ENCODE measurements around the gene PARP16. TPM values are rescaled to one million over a fixed set of nuclear protein-coding genes. Genes with fewer than 3 reads are reported as not detected.

Gene PARP16
- total RNA-seq, 1 experiment from 2014 or later, result 6.1 TPM

DNA sequence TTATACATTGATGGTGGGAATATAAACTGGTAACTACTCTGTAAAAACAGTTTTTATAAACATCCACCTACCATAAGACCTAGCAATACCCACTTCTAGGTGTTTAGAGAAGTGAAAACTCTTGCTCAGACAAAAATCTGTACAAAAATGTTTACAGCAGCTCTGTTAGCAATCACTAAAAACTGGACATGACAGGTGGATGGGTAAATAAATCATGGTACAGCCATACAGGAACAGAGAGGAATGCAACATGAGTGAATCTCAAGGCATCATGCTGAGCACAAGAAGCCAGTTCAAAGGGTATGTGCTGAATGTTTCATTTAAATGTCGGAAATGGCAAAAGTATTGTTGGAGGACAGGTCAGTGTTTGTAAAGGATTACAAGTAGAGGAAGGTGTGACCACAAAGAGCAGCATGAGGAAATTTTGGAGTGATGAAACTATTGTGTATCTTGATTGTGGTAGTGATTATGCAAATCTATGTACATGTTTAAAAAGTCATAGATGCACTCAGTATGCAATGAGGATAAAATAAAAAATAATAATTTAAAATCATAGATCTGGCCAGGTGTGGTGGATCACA is 6.3 kb upstream of the PARP16 start:
- peak; percentile 18 for DNase-seq (ENCODE audit: unreplicated experiment)
- TF ChIP-seq, protein P1, sequence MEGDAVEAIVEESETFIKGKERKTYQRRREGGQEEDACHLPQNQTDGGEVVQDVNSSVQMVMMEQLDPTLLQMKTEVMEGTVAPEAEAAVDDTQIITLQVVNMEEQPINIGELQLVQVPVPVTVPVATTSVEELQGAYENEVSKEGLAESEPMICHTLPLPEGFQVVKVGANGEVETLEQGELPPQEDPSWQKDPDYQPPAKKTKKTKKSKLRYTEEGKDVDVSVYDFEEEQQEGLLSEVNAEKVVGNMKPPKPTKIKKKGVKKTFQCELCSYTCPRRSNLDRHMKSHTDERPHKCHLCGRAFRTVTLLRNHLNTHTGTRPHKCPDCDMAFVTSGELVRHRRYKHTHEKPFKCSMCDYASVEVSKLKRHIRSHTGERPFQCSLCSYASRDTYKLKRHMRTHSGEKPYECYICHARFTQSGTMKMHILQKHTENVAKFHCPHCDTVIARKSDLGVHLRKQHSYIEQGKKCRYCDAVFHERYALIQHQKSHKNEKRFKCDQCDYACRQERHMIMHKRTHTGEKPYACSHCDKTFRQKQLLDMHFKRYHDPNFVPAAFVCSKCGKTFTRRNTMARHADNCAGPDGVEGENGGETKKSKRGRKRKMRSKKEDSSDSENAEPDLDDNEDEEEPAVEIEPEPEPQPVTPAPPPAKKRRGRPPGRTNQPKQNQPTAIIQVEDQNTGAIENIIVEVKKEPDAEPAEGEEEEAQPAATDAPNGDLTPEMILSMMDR (IDR thresholded peaks at IDR 0.05; ENCODE audit: unreplicated experiment), result no peak
- no peak overlapping the region for H3K4me3 Mint-ChIP-seq (ENCODE audit: unreplicated experiment)
- peaks cover 16% of the 10 kb centered on the region for H3K4me1 Mint-ChIP-seq (ENCODE audit: insufficient read depth, unreplicated experiment)
- POLR2A ChIA-PET, result interaction anchor here (0.7 kb wide), 1 partner anchor 140 kb away, joined by 3 read pairs; no protein-coding TSS in a partner anchor
- CTCF ChIA-PET, result interaction anchor here (0.6 to 0.7 kb wide), 2 partner anchors 18 to 669 kb away, joined by 3 to 4 read pairs; no protein-coding TSS in a partner anchor
- intact Hi-C loops (cut with micrococcal nuclease), result no loop called here
- H3K9me3 Mint-ChIP-seq (ENCODE audit: unreplicated experiment), result no peaks in the 10 kb centered on the region
- H3K27me3 Mint-ChIP-seq (ENCODE audit: insufficient read depth, unreplicated experiment), result no peaks in the 10 kb centered on the region
- no peak overlapping the region for H3K27ac Mint-ChIP-seq (ENCODE audit: low read depth, unreplicated experiment)
- no TSS peak for BruUV-seq (replicated peaks)
- H3K36me3 Mint-ChIP-seq (ENCODE audit: insufficient read depth, unreplicated experiment), result peaks cover 11% of the 10 kb centered on the region

DNA sequence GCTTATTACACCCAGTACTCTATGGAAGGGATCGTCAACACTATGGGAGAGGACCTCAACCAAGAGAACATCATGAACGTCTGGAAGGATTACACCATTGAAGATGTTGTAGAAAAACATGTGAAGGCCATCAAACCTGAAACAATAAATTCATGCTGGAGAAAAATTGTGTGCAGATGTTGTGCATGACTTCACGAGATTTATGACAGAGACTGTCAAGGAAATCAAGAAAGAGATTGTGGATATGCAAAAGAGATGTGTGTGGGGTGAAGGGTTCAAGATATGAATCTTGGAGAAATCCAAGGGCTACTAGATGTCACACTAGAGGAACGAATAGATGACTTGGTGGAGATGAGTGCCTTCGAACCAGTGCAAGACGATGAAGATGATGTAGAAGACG is 3.5 kb upstream of the PARP16 start:
- no peak overlapping the region for H3K27ac Mint-ChIP-seq (ENCODE audit: low read depth, unreplicated experiment)
- DNase-seq (ENCODE audit: unreplicated experiment), result no peak
- no TSS peak for BruUV-seq (replicated peaks)
- intact Hi-C loops (cut with micrococcal nuclease), result no loop called here
- ChIA-PET CTCF (no interaction called here), POLR2A (no interaction called here)
- no peaks in the 10 kb centered on the region for H3K27me3 Mint-ChIP-seq (ENCODE audit: insufficient read depth, unreplicated experiment)
- no peaks in the 10 kb centered on the region for H3K9me3 Mint-ChIP-seq (ENCODE audit: unreplicated experiment)
- H3K4me3 Mint-ChIP-seq (ENCODE audit: unreplicated experiment), result no peak overlapping the region
- no peaks in the 10 kb centered on the region for H3K36me3 Mint-ChIP-seq (ENCODE audit: insufficient read depth, unreplicated experiment)
- H3K4me1 Mint-ChIP-seq (ENCODE audit: insufficient read depth, unreplicated experiment), result peaks cover 9% of the 10 kb centered on the region
- TF ChIP-seq, protein P1 (IDR thresholded peaks at IDR 0.05; ENCODE audit: unreplicated experiment), result no peak

DNA sequence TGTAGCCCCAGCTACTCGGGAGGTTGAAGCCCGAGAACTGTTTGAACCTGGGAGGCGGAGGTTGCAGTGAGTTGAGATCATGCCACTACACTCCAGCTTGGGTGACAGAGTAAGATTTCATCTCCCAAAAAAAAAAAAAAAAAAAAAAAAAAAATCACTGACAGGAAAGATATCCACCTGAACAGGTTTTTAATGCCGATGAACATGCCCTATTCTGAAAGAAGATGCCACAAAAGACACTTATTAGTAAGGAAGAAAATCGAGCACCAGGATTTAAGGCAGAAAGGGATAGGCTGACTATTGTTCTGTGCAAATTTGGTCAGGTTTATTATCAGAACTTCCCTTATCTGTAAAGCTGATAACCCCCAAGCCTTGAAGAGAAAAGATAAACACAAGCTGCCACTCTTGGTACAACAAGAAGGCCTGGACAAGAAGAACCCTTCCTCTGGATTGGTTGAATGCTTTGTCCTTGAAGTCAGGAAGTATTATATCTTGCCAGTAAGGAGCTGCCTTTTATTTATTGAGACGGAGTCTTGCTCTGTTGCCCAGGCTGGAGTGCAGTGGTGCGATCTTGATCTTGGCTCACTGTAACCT is 2.7 kb upstream of the PARP16 start:
- peaks cover 9% of the 10 kb centered on the region for H3K4me1 Mint-ChIP-seq (ENCODE audit: insufficient read depth, unreplicated experiment)
- TF ChIP-seq, protein P1 (IDR thresholded peaks at IDR 0.05; ENCODE audit: unreplicated experiment), result no peak
- BruUV-seq (replicated peaks), result no TSS peak
- no peak overlapping the region for H3K4me3 Mint-ChIP-seq (ENCODE audit: unreplicated experiment)
- H3K36me3 Mint-ChIP-seq (ENCODE audit: insufficient read depth, unreplicated experiment), result no peaks in the 10 kb centered on the region
- DNase-seq (ENCODE audit: unreplicated experiment), result no peak
- ChIA-PET POLR2A (no interaction called here), CTCF (interaction anchor here (0.6 to 0.9 kb wide), 3 partner anchors 12 to 560 kb away, joined by 3 read pairs; no protein-coding TSS in a partner anchor)
- H3K9me3 Mint-ChIP-seq (ENCODE audit: unreplicated experiment), result no peaks in the 10 kb centered on the region
- H3K27me3 Mint-ChIP-seq (ENCODE audit: insufficient read depth, unreplicated experiment), result no peaks in the 10 kb centered on the region
- intact Hi-C loops (cut with micrococcal nuclease), result no loop called here
- no peak overlapping the region for H3K27ac Mint-ChIP-seq (ENCODE audit: low read depth, unreplicated experiment)

DNA sequence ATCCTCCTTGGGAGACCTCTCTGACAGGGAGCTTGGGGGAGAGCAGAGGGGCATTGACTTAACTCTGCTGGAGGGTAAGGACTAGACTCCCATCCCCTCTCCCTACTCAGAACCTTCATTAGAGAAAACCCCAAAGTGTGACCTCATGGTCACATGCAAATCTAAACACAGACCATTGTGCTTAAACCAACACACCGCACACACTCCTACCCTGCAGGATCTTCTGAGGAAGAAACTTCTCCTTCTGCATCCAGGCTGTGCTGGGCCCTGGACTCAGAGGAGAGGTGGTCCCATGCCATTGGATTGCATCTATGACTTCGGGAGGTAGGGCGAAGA is 805 bp upstream of the PARP16 start:
- no peaks in the 10 kb centered on the region for H3K9me3 Mint-ChIP-seq (ENCODE audit: unreplicated experiment)
- ChIA-PET CTCF (interaction anchor here (0.8 to 4.7 kb wide), 7 partner anchors 10 to 107 kb away, joined by 3 to 53 read pairs (median 4); partner anchors contain the start of gene CLPX), POLR2A (interaction anchor here (1.6 to 4.2 kb wide), 6 partner anchors 8 to 102 kb away, joined by 11 to 83 read pairs (median 20); partner anchors contain the start of genes CLPX, RNU5A-1 and RNU5B-1)
- H3K36me3 Mint-ChIP-seq (ENCODE audit: insufficient read depth, unreplicated experiment), result no peaks in the 10 kb centered on the region
- H3K4me1 Mint-ChIP-seq (ENCODE audit: insufficient read depth, unreplicated experiment), result peaks cover 4% of the 10 kb centered on the region
- no peak overlapping the region for H3K27ac Mint-ChIP-seq (ENCODE audit: low read depth, unreplicated experiment)
- DNase-seq (ENCODE audit: unreplicated experiment), result no peak
- TF ChIP-seq, protein P1 (IDR thresholded peaks at IDR 0.05; ENCODE audit: unreplicated experiment), result no peak
- BruUV-seq (replicated peaks), result no TSS peak
- no peaks in the 10 kb centered on the region for H3K27me3 Mint-ChIP-seq (ENCODE audit: insufficient read depth, unreplicated experiment)
- intact Hi-C loops (cut with micrococcal nuclease), result no loop called here
- peak overlapping the region; percentile 79 for H3K4me3 Mint-ChIP-seq (ENCODE audit: unreplicated experiment)
